ENCODE results near the gene LTBP4. TPM values are rescaled to one million over a fixed set of nuclear protein-coding genes. Genes with fewer than 3 reads are reported as not detected.
A peak's percentile ranks its signal among the peaks of the same experiment; 100 is the strongest.

The LTBP4 gene
- total RNA-seq, 2 donors from 2014 or later: 178 to 245 TPM

DNA sequence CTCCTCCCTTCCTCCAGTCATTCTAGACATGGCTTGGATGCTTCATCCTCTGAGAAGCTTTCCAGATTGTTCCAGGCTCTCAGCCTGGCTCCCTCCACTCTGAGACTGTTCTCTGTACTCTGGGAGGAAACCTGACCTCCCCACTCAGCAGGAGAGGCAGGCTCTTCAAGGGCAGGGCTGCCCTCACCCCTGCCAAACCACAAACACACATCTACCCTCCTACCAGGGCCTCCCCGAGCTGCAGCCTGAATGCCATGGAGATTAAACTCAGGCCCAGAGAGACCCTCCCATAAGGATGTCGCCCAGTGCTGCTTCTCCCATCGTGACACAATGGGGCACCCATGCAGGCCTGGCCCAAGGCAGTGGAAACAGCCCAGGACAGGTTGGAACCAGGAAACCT lies 73.1 kb downstream of the LTBP4 start:
- ATAC-seq: no peak
- H3K27ac Mint-ChIP-seq: no peak overlapping the region
- peaks cover 24 to 36% of the 10 kb centered on the region in 2 donors for H3K36me3 Mint-ChIP-seq
- no peak for DNase-seq (ENCODE audit: low spot score in 2 of 2)
- no peaks in the 10 kb centered on the region for H3K9me3 Mint-ChIP-seq

- peaks cover 11 to 13% of the 10 kb centered on the region in 2 donors for H3K36me3 Mint-ChIP-seq
- ATAC-seq: no peak
These were observed 76.0 kb downstream of the LTBP4 start for GRCh38 chr19:40677156-40677555.

More at GRCh38 chr19:40677156-40677555, 76.0 kb downstream of the LTBP4 start:
- Mint-ChIP-seq H3K9me3 (no peaks in the 10 kb centered on the region), H3K27ac (peak overlapping the region in 1 of 2 donors; percentile 15)
- no peak for DNase-seq (ENCODE audit: low spot score in 2 of 2)

Other genes starting within 250 kb of the LTBP4 start
- gene HIPK4, start 211.2 kb upstream of the LTBP4 start, total RNA-seq: not detected
- 1 to 10 TPM in 1 of 2 donors, under 1 TPM in 1; 0.77 to 1.6 TPM for gene PRX, start 188.0 kb upstream of the LTBP4 start, total RNA-seq
- 10 to 100 TPM; 13.8 to 17.9 TPM for gene SERTAD1, start 175.4 kb upstream of the LTBP4 start, total RNA-seq
- gene SERTAD3, start 157.0 kb upstream of the LTBP4 start, total RNA-seq: 10 to 100 TPM; 14.3 to 23.4 TPM
- gene BLVRB, start 135.6 kb upstream of the LTBP4 start, total RNA-seq: 10 to 100 TPM; 39.7 to 52.2 TPM
- 1 to 10 TPM; 3.7 to 4.2 TPM for gene SPTBN4, start 134.4 kb upstream of the LTBP4 start, total RNA-seq
- gene SHKBP1, start 24.5 kb upstream of the LTBP4 start, total RNA-seq: 100 to 1,000 TPM; 108 to 173 TPM
- gene NUMBL, start 89.3 kb downstream of the LTBP4 start, total RNA-seq: 10 to 100 TPM; 18.0 to 20.2 TPM
- 10 to 100 TPM; 25.5 to 39.8 TPM for gene COQ8B, start 115.5 kb downstream of the LTBP4 start, total RNA-seq
- 1 to 10 TPM; 8.3 to 9.4 TPM for gene ITPKC, start 115.7 kb downstream of the LTBP4 start, total RNA-seq
- gene ACTMAP, start 149.1 kb downstream of the LTBP4 start, total RNA-seq: 10 to 100 TPM; 21.4 to 23.2 TPM
- 100 to 1,000 TPM; 197 to 227 TPM for gene SNRPA, start 149.8 kb downstream of the LTBP4 start, total RNA-seq
- not detected for gene MIA, start 174.2 kb downstream of the LTBP4 start, total RNA-seq
- gene RAB4B, start 176.9 kb downstream of the LTBP4 start, total RNA-seq: 10 to 100 TPM; 42.8 to 60.6 TPM
- gene EGLN2, start 197.8 kb downstream of the LTBP4 start, total RNA-seq: 10 to 100 TPM; 88.3 to 96.7 TPM
- under 1 TPM in 1 of 2 donors, not detected in 1; 0.23 TPM for gene CYP2A6, start 249.1 kb downstream of the LTBP4 start, total RNA-seq

Data from activated naive CD4-positive, alpha-beta T cell treated with anti-CD3 and anti-CD28 coated beads, Interleukin-2, amount 50 U/mL, for 72 hours (primary cell).